GM12891 (cell line): ENCODE data around the gene ZNF19.

Experiments
- PAX5 ChIP-seq: IDR thresholded peaks from 2 replicates; pipeline ENCODE4 v1.6.1; 2011; ENCODE audit warnings: low read length, moderate library complexity, mild to moderate bottlenecking; ENCODE audit not compliant: insufficient read depth, severe bottlenecking
- POLR2A ChIP-seq: IDR thresholded peaks from 2 replicates; pipeline ENCODE4 v1.6.1; 2011; ENCODE audit warnings: low read depth, low read length, control low read depth
- POLR2AphosphoS5 ChIP-seq: IDR thresholded peaks from 2 replicates; pipeline ENCODE4 v1.6.1; 2011; ENCODE audit warnings: low read depth, low read length, control low read depth
- SPI1 ChIP-seq: IDR thresholded peaks from 2 replicates; pipeline ENCODE4 v1.6.1; 2011; ENCODE audit warnings: low read depth, low read length, control low read depth

DNA sequence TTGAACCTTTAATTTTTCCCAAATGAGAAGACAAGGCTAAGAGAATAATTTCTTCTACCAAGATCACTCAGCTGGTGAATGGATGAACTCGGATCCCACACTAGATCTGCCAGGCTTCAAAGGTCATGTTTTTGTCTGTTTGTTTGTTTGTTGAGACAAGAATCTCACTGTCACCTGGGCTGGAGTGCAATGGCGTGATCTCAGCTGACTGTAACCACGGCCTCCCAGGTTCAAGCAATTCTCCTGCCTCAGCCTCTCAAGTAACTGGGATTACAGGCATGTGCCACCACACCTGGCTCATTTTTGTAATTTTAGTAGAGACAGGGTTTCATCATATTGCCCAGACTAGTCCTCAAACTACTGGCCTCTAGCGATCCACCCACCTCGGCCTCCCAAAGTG lies 6.6 kb downstream of the ZNF19 start:
- TF ChIP-seq POLR2A (no peak), SPI1 (no peak), POLR2AphosphoS5 (no peak), PAX5 (no peak)
